Liver (tissue), 9 donors: ENCODE measurements around the gene SLIT3. TPM values are rescaled to one million over a fixed set of nuclear protein-coding genes. Genes with fewer than 3 reads are reported as not detected.

ENCODE experiments used
- DNase-seq: peaks from one replicate; pipeline ENCODE4 v3.0.0-alpha.2; 2017; ENCODE audit warnings: low spot score
- H3K27ac ChIP-seq, 2 donors: one replicate each; pipeline ENCODE4 v1.7.0; 2013; ENCODE audit warnings: inconsistent platforms in 2 of 2, low read length in 2 of 2, control low read depth in 1 of 2, low read depth in 1 of 2, mild to moderate bottlenecking in 1 of 2
- H3K27me3 ChIP-seq, 4 donors: one replicate each; pipeline versions ENCODE4 v1.6.1 to v1.7.0; 2013; ENCODE audit warnings: low read length in 3 of 4, inconsistent platforms in 1 of 4, mild to moderate bottlenecking in 1 of 4, moderate library complexity in 1 of 4; ENCODE audit not compliant: control insufficient read depth in 4 of 4, insufficient read depth in 4 of 4
- H3K36me3 ChIP-seq, 4 donors: one replicate each; pipeline versions ENCODE4 v1.6.1 to v1.7.0; 2013; ENCODE audit warnings: low read length in 3 of 4, mild to moderate bottlenecking in 3 of 4, low read depth in 1 of 4, moderate library complexity in 1 of 4; ENCODE audit not compliant: control insufficient read depth in 4 of 4, insufficient read depth in 3 of 4
- H3K4me1 ChIP-seq, 4 donors: one replicate each; pipeline versions ENCODE4 v1.6.1 to v1.7.0; 2013; ENCODE audit warnings: low read length in 3 of 4, mild to moderate bottlenecking in 3 of 4, moderate library complexity in 1 of 4; ENCODE audit not compliant: control insufficient read depth in 4 of 4, insufficient read depth in 4 of 4
- H3K4me3 ChIP-seq, 3 donors: one replicate each; pipeline versions ENCODE4 v1.6.1 to v1.7.0; 2013; ENCODE audit warnings: low read length in 3 of 3, control low read depth in 1 of 3, low read depth in 1 of 3, mild to moderate bottlenecking in 1 of 3
- H3K9ac ChIP-seq, 2 donors: one replicate each; pipeline ENCODE4 v1.7.0; 2013; ENCODE audit warnings: low read length in 2 of 2, mild to moderate bottlenecking in 2 of 2, moderate library complexity in 2 of 2, control low read depth in 1 of 2, low read depth in 1 of 2
- H3K9me3 ChIP-seq, 4 donors: one replicate each; pipeline versions ENCODE4 v1.6.1 to v1.7.0; 2013; ENCODE audit warnings: low read length in 3 of 4; ENCODE audit not compliant: control insufficient read depth in 4 of 4
- ATF3 ChIP-seq: IDR thresholded peaks from 2 replicates; pipeline ENCODE4 v1.6.1; 2016; ENCODE audit warnings: antibody characterized with exemption
- CTCF ChIP-seq: fragments of 150-350 bp; IDR thresholded peaks from 2 replicates; pipeline ENCODE4 v1.5.1; 2017; ENCODE audit warnings: improper control_type of control experiment, low read depth, low read length; ENCODE audit not compliant: missing input control
- EGR1 ChIP-seq, 2 donors: IDR thresholded peaks; 2 replicates each; pipeline ENCODE4 v1.6.1; 2016 to 2018; ENCODE audit warnings: antibody characterized with exemption in 2 of 2, low read depth in 2 of 2
- FOXA1 ChIP-seq: IDR thresholded peaks from 2 replicates; pipeline ENCODE4 v1.6.1; 2016; ENCODE audit warnings: antibody characterized with exemption
- FOXA2 ChIP-seq: IDR thresholded peaks from 2 replicates; pipeline ENCODE4 v1.6.1; 2016; ENCODE audit warnings: antibody characterized with exemption
- GABPA ChIP-seq, 2 donors: IDR thresholded peaks in 1 of 2; conservative IDR thresholded peaks in 1 of 2; 2 replicates each; pipeline ENCODE4 v1.6.1; 2016; ENCODE audit warnings: antibody characterized with exemption in 2 of 2, mild to moderate bottlenecking in 1 of 2, moderate library complexity in 1 of 2
- HNF4A ChIP-seq, 2 donors: conservative IDR thresholded peaks; 2 replicates each; pipeline ENCODE4 v1.6.1; 2016; ENCODE audit warnings: antibody characterized with exemption in 2 of 2, mild to moderate bottlenecking in 2 of 2
- HNF4G ChIP-seq: IDR thresholded peaks from 2 replicates; pipeline ENCODE4 v1.6.1; 2016; ENCODE audit warnings: antibody characterized with exemption
- JUND ChIP-seq, 2 donors: IDR thresholded peaks; 2 replicates each; pipeline ENCODE4 v1.6.1; 2016; ENCODE audit warnings: antibody characterized with exemption in 2 of 2
- MAX ChIP-seq: IDR thresholded peaks from 2 replicates; pipeline ENCODE4 v1.6.1; 2016; ENCODE audit warnings: antibody characterized with exemption
- NR2F2 ChIP-seq: IDR thresholded peaks from 2 replicates; pipeline ENCODE4 v1.6.1; 2016; ENCODE audit warnings: antibody characterized with exemption
- RAD21 ChIP-seq, 2 donors: IDR thresholded peaks; 2 replicates each; pipeline ENCODE4 v1.6.1; 2016; ENCODE audit warnings: antibody characterized with exemption in 2 of 2, mild to moderate bottlenecking in 2 of 2
- REST ChIP-seq: IDR thresholded peaks from 2 replicates; pipeline ENCODE4 v1.6.1; 2016; ENCODE audit warnings: antibody characterized with exemption, mild to moderate bottlenecking
- RXRA ChIP-seq, 2 donors: IDR thresholded peaks; 2 replicates each; pipeline ENCODE4 v1.6.1; 2017 to 2018; ENCODE audit warnings: antibody characterized with exemption in 2 of 2, mild to moderate bottlenecking in 1 of 2
- SP1 ChIP-seq: IDR thresholded peaks from 2 replicates; pipeline ENCODE4 v1.6.1; 2018; ENCODE audit warnings: antibody characterized with exemption, mild to moderate bottlenecking
- TAF1 ChIP-seq: conservative IDR thresholded peaks from 2 replicates; pipeline ENCODE4 v1.6.1; 2016; ENCODE audit warnings: antibody characterized with exemption, mild to moderate bottlenecking
- YY1 ChIP-seq: IDR thresholded peaks from 2 replicates; pipeline ENCODE4 v1.6.1; 2016; ENCODE audit warnings: antibody characterized with exemption, mild to moderate bottlenecking
- ZBTB33 ChIP-seq: IDR thresholded peaks from 2 replicates; pipeline ENCODE4 v1.6.1; 2016; ENCODE audit warnings: antibody characterized with exemption
- WGBS: extraction: QIAGEN DNeasy Blood & Tissue Kit; methylation state at CpG from one replicate; pipeline ENCODE4 v1.1.7; 2013; 5-methylcytosine and 5-hydroxymethylcytosine counted together
- polyA plus RNA-seq, 2 donors: library from polyadenylated mRNA; stranded (reverse) in 1 of 2; unstranded in 1 of 2; fragments of 200-250 nt in 1 of 2; fragments of >200 nt in 1 of 2; fragmentation: Nextera tagmentation in 1 of 2; extraction: Ambion mirVana in 1 of 2; gene quantifications; one replicate each; pipeline versions ENCODE4 v1.2.1 to v1.2.3, GENCODE V29; 2013 to 2015
- total RNA-seq, 2 donors: library from RNA; depleted of rRNA; stranded (reverse); fragments of >200 nt; gene quantifications; one replicate each; pipeline ENCODE4 v1.2.3, GENCODE V29; 2014
- donor health status: healthy.
- donor health status: healthy.
- donor health status: healthy.
- donor health status: healthy.
- donor health status: healthy.

Gene SLIT3
- total and polyA plus RNA-seq, 4 donors, result 0.61 to 1.3 (median 0.91) TPM

- no peak overlapping the region for H3K27ac ChIP-seq
- no peaks in the 10 kb centered on the region for H3K9me3 ChIP-seq
- TF ChIP-seq FOXA1, result no peak
- TF ChIP-seq EGR1 (IDR thresholded peaks at IDR 0.05; ENCODE audit: low read depth in 2 of 2), result no peak
- no peak for TF ChIP-seq SP1
- H3K4me1 ChIP-seq, result no peaks in the 10 kb centered on the region
- peaks cover 0 to 9% (median 0%) of the 10 kb centered on the region in 4 donors for H3K27me3 ChIP-seq
- H3K36me3 ChIP-seq, result no peaks in the 10 kb centered on the region
- no peak overlapping the region for H3K4me3 ChIP-seq
- no peak overlapping the region for H3K9ac ChIP-seq
- DNase-seq, result no peak
Measured at GRCh38 chr5:169343766-169344165, 42.8 kb upstream of the SLIT3 start.

- no peaks in the 10 kb centered on the region for H3K9me3 ChIP-seq
- TF ChIP-seq NR2F2 (no peak), EGR1 (IDR thresholded peaks at IDR 0.05; ENCODE audit: low read depth in 2 of 2) (no peak), YY1 (no peak), FOXA1 (no peak), CTCF (no peak), MAX (no peak), GABPA (IDR thresholded peaks at IDR 0.05 in 1 of 2, conservative IDR thresholded peaks at IDR 0.05 in 1 of 2) (no peak), JUND (IDR thresholded peaks at IDR 0.05) (no peak), FOXA2 (no peak), RXRA (IDR thresholded peaks at IDR 0.05) (no peak), RAD21 (IDR thresholded peaks at IDR 0.05) (no peak), ZBTB33 (no peak), SP1 (no peak), HNF4G (no peak), ATF3 (no peak), TAF1 (no peak)
- no peak for DNase-seq
- no peak overlapping the region for H3K9ac ChIP-seq
- no peak overlapping the region for H3K4me3 ChIP-seq
- H3K36me3 ChIP-seq, result no peaks in the 10 kb centered on the region
- no peaks in the 10 kb centered on the region for H3K4me1 ChIP-seq
- peaks cover 0 to 9% (median 0%) of the 10 kb centered on the region in 4 donors for H3K27me3 ChIP-seq
- no peak overlapping the region for H3K27ac ChIP-seq
Measured at GRCh38 chr5:169341556-169341955, 40.6 kb upstream of the SLIT3 start.

- H3K9me3 ChIP-seq, result no peaks in the 10 kb centered on the region
- H3K4me3 ChIP-seq, result no peak overlapping the region
- no peak for DNase-seq
- no peak overlapping the region for H3K27ac ChIP-seq
- H3K36me3 ChIP-seq, result no peaks in the 10 kb centered on the region
- no peak overlapping the region for H3K9ac ChIP-seq
- 75% methylated on average over 2 of the region's 2 CpGs for WGBS
- peaks cover 0 to 18% (median 0%) of the 10 kb centered on the region in 4 donors for H3K27me3 ChIP-seq
- no peaks in the 10 kb centered on the region for H3K4me1 ChIP-seq
- TF ChIP-seq FOXA2 (no peak), REST (no peak), HNF4A (conservative IDR thresholded peaks at IDR 0.05) (no peak), HNF4G (no peak), ZBTB33 (no peak), RAD21 (IDR thresholded peaks at IDR 0.05) (no peak), SP1 (no peak), JUND (IDR thresholded peaks at IDR 0.05) (no peak), FOXA1 (no peak)
Measured at GRCh38 chr5:169339869-169340268, 38.9 kb upstream of the SLIT3 start.
